ENCODE data around the gene KCNV2.

The KCNV2 gene

DNA sequence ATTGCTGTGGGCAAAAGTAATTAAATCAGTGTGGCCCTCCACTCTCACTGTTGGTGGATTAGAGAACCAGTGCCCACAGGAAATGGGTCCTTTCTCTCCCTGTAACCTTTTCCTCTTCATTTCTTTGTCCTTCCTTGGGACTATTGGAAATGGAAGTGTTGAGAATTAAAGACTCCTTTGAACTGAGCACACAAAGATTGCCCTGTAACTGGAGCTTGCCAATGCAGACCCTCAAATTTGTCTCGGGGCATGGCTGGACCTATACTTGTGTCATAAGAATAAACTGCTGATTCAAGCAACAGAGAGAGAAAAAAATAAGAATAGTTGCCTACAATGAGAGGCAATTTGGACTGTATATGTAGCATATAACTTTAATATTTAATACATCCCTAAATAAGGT lies 13.7 kb downstream of the KCNV2 start:
- no peak for TF ChIP-seq CTCF (IDR thresholded peaks at IDR 0.05; ENCODE audit: insufficient read depth, missing control alignments)
- FAIRE-seq, result no peak
- no peak for DNase-seq (ENCODE audit: insufficient read length, low spot score)

- FAIRE-seq (no peak), DNase-seq (ENCODE audit: insufficient read length, low spot score) (no peak)
- TF ChIP-seq CTCF (IDR thresholded peaks at IDR 0.05; ENCODE audit: insufficient read depth, missing control alignments), result no peak
Measured at GRCh38 chr9:2732492-2732891, 15.2 kb downstream of the KCNV2 start.

DNA sequence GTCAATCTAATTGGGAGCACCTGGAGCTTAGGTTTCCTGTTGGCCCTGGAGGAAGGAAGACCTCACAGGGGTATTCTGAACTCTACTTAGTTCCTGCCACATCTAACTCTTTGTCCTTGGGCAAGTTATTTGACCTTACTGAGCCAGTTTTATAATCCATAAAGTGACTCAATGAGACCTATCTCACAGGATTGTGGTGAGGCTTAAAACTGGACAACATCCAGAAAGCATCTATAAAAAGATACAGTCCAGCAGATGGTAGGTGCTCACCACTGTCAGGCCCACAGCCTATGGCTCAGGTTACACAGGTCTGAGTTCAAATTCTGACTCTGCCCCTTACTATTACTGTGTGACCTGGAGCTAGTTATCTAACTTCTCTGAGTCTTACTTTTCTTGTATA lies 23.3 kb downstream of the KCNV2 start:
- no peak for FAIRE-seq
- TF ChIP-seq CTCF (IDR thresholded peaks at IDR 0.05; ENCODE audit: insufficient read depth, missing control alignments), result no peak
- DNase-seq (ENCODE audit: insufficient read length, low spot score), result no peak

DNA sequence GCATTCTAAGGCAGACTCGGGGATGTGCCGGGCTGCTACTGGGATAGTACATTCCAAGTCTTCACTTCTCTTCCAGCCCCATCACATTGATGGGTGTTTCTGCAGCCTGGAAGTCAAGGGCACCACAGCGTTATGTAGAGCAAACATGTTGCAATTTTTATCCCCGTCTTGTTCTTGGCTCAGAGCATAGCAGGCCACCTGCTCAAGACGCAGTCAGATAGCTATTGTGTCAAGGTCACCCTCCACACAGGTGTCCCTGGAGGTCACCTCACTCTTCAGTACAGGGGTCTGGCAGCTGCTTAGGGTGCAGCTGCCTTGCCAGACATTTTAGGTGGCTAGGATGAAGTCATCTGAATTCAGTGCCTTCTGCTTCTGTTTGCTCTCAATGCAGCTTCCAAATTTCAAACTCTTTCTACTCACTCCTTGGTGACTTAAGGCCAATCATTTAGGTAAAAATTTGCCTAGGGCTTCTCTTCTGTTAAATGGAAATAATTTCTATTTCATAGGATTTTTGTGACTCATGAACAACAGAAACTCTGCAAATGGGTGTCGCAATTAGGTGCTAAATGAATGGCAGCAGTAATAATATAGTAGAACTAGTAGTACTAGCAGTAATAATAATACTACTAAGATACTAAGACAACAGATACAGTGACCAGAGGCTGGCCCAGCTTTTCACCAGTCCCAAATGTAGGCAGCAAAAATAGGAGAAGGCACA lies 24.3 kb downstream of the KCNV2 start:
- DNase-seq (ENCODE audit: insufficient read length, low spot score), result no peak
- no peak for TF ChIP-seq CTCF (IDR thresholded peaks at IDR 0.05; ENCODE audit: insufficient read depth, missing control alignments)
- FAIRE-seq, result no peak

GRCh38 chr9:2742214-2742613 lies 24.9 kb downstream of the KCNV2 start:
- FAIRE-seq (no peak), DNase-seq (ENCODE audit: insufficient read length, low spot score) (no peak)
- no peak for TF ChIP-seq CTCF (IDR thresholded peaks at IDR 0.05; ENCODE audit: insufficient read depth, missing control alignments)

- TF ChIP-seq CTCF (IDR thresholded peaks at IDR 0.05; ENCODE audit: insufficient read depth, missing control alignments), result no peak
- FAIRE-seq (no peak), DNase-seq (ENCODE audit: insufficient read length, low spot score) (no peak)
Measured at GRCh38 chr9:2743937-2744529, 26.7 kb downstream of the KCNV2 start.
